Breast epithelium (tissue), 4 donors: ENCODE measurements around the gene CHST15. TPM values are rescaled to one million over a fixed set of nuclear protein-coding genes. Genes with fewer than 3 reads are reported as not detected.

ENCODE experiments used
- DNase-seq, 2 donors: peaks; one replicate each; pipeline ENCODE4 v3.0.0-alpha.2; 2019; ENCODE audit warnings: low spot score in 2 of 2
- H3K27ac ChIP-seq, 2 donors: fragments of 200-600 bp; sonication (generic) in 1 of 2; one replicate each; pipeline ENCODE4 v1.5.1; 2016 to 2019; ENCODE audit warnings: mild to moderate bottlenecking in 1 of 2
- H3K27me3 ChIP-seq, 2 donors: fragments of 200-600 bp; sonication (generic) in 1 of 2; one replicate each; pipeline versions ENCODE4 v1.5.1 to v1.6.0; 2017 to 2019; ENCODE audit warnings: control low read depth in 1 of 2, mild to moderate bottlenecking in 1 of 2
- H3K36me3 ChIP-seq: fragments of 200-600 bp; one replicate; pipeline ENCODE4 v1.5.1; 2019
- H3K4me1 ChIP-seq, 2 donors: fragments of 200-600 bp; sonication (generic); one replicate each; pipeline ENCODE4 v1.5.1; 2016 to 2019; ENCODE audit warnings: control low read depth in 1 of 2
- H3K4me3 ChIP-seq, 3 donors: fragments of 200-600 bp; sonication (generic); 1 replicate in 2 of 3; 2 replicates in 1 of 3; pipeline ENCODE4 v1.5.1; 2016 to 2019; ENCODE audit warnings: mild to moderate bottlenecking in 3 of 3, moderate library complexity in 2 of 3
- H3K9me3 ChIP-seq, 2 donors: fragments of 200-600 bp; sonication (generic) in 1 of 2; one replicate each; pipeline ENCODE4 v1.5.1; 2016 to 2019; ENCODE audit warnings: control low read depth in 1 of 2
- CTCF ChIP-seq, 3 donors: fragments of 450-650 bp; IDR thresholded peaks; one replicate each; pipeline ENCODE4 v1.5.1; 2016 to 2017; ENCODE audit warnings: antibody characterized with exemption in 3 of 3, mild to moderate bottlenecking in 3 of 3, moderate library complexity in 3 of 3
- POLR2A ChIP-seq: fragments of 450-650 bp; IDR thresholded peaks from one replicate; pipeline ENCODE4 v1.6.1; 2016; ENCODE audit warnings: antibody characterized with exemption, mild to moderate bottlenecking, moderate library complexity
- POLR2AphosphoS5 ChIP-seq, 3 donors: sonication (generic); formaldehyde crosslinking; IDR thresholded peaks; one replicate each; pipeline ENCODE4 v1.6.1; 2017; ENCODE audit warnings: antibody characterized with exemption in 3 of 3
- intact Hi-C: fragments of 100-400 bp; cut with DNase I; formaldehyde crosslinking; loops from one replicate; pipeline ENCODE4 v1.15.1; 2023; ENCODE audit warnings: low total_unique reads
- total RNA-seq, 3 donors: library from RNA; depleted of rRNA; stranded (reverse); fragments of >200 nt; gene quantifications; one replicate each; pipeline ENCODE4 v1.1.0, GENCODE V29; 2016

Gene CHST15
- total RNA-seq, 3 donors from 2014 or later: 19.0 to 57.8 (median 56.4) TPM

- no peak overlapping the region for H3K27ac ChIP-seq
- TF ChIP-seq CTCF (IDR thresholded peaks at IDR 0.05) (no peak), POLR2AphosphoS5 (IDR thresholded peaks at IDR 0.05) (no peak), POLR2A (no peak)
- no peaks in the 10 kb centered on the region for H3K36me3 ChIP-seq
- intact Hi-C loops: loop anchor here (5.0 kb wide), 1 partner anchor 920 kb away; no protein-coding TSS in a partner anchor
- no peaks in the 10 kb centered on the region for H3K27me3 ChIP-seq
- H3K9me3 ChIP-seq: no peaks in the 10 kb centered on the region
- DNase-seq: no peak
- no peak overlapping the region for H3K4me3 ChIP-seq
- no peaks in the 10 kb centered on the region for H3K4me1 ChIP-seq
These were observed 65.7 kb downstream of the CHST15 start for GRCh38 chr10:124027651-124028050.

GRCh38 chr10:124027031-124027611 is 66.3 kb downstream of the CHST15 start:
- H3K4me3 ChIP-seq: no peak overlapping the region
- no peaks in the 10 kb centered on the region for H3K9me3 ChIP-seq
- intact Hi-C loops: loop anchor here (5.0 kb wide), 1 partner anchor 920 kb away; no protein-coding TSS in a partner anchor
- H3K36me3 ChIP-seq: no peaks in the 10 kb centered on the region
- TF ChIP-seq CTCF (IDR thresholded peaks at IDR 0.05) (no peak), POLR2A (no peak), POLR2AphosphoS5 (IDR thresholded peaks at IDR 0.05) (no peak)
- DNase-seq: no peak
- H3K27me3 ChIP-seq: no peaks in the 10 kb centered on the region
- no peak overlapping the region for H3K27ac ChIP-seq
- H3K4me1 ChIP-seq: no peaks in the 10 kb centered on the region

GRCh38 chr10:124026589-124026939 is 66.8 kb downstream of the CHST15 start:
- Histone ChIP-seq H3K9me3 (no peaks in the 10 kb centered on the region), H3K4me3 (no peak overlapping the region), H3K27me3 (no peaks in the 10 kb centered on the region), H3K36me3 (no peaks in the 10 kb centered on the region), H3K27ac (no peak overlapping the region), H3K4me1 (no peaks in the 10 kb centered on the region)
- intact Hi-C loops: loop anchor here (5.0 kb wide), 1 partner anchor 921 kb away; no protein-coding TSS in a partner anchor
- DNase-seq: no peak
- TF ChIP-seq CTCF (IDR thresholded peaks at IDR 0.05) (no peak), POLR2AphosphoS5 (IDR thresholded peaks at IDR 0.05) (no peak), POLR2A (no peak)

DNA sequence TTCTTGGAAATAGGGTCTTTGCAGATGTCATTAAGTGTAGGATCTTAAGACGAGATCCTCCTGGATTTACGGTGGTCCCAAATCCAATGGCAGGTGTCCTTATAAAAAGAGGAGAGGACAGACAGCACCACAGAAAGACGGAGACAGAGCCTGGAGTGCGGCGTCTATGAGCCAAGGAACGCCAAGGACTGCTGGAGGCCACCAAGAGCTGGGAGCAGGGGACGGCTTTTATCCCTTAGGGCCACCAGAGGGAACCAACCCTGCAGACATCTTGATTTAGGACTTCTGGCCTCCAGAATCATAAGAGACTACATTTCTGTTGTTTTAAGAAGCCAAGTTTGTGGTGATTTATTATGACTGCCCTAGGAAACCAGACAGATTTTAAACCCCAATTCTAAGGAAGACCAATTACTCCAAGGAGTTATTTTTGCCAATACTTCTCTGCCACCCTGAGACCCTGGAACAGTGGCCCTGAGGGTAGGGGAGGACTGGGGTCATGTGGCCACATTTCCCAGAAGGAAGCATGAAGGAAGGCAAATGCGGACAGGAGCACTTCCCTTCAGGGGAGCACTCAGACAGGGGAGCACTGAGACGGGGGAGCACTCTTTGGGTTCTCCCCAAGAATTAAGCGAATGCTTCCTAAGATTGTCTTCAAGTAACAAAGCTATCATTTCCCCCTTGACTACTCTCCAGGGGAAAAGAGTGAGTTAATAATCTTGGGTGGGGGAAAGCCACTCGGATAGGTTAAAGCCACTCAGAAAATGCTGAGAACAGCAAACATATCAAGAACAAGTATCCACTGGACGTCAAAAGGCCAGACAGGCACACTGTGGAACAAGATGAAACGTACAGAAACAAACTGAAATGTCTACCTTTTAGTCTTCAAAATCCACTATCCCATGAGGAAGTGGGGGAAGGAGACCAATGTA is 67.5 kb downstream of the CHST15 start:
- no peaks in the 10 kb centered on the region for H3K36me3 ChIP-seq
- no peak overlapping the region for H3K4me3 ChIP-seq
- no peak overlapping the region for H3K27ac ChIP-seq
- no peaks in the 10 kb centered on the region for H3K9me3 ChIP-seq
- TF ChIP-seq POLR2A: no peak
- TF ChIP-seq CTCF (IDR thresholded peaks at IDR 0.05): peak in 1 of 3 donors; percentile 12
- no peaks in the 10 kb centered on the region for H3K27me3 ChIP-seq
- no peaks in the 10 kb centered on the region for H3K4me1 ChIP-seq
- DNase-seq: no peak
- intact Hi-C loops: loop anchor here (5.0 kb wide), 1 partner anchor 921 kb away; no protein-coding TSS in a partner anchor

DNA sequence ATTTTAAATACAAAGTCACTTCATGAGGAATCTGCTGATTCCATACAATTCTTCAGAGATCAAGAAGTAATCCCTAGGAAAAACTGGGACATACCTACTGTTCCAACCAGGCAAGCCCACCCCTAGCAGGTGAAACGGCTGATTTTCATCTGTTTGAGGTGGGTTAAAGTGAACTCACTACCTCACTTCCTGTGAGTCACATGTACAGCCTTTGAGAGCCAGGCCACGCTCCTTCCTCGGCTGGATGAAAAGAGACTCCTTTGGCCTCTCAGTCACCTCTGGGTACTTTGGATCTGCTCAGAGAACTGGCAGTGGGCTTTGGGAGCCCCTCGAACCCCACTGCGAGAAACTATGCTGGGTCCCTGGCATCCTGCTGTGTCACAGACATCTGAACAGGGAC is 68.2 kb downstream of the CHST15 start:
- intact Hi-C loops: loop anchor here (5.0 kb wide), 1 partner anchor 922 kb away; no protein-coding TSS in a partner anchor
- TF ChIP-seq POLR2AphosphoS5 (IDR thresholded peaks at IDR 0.05): no peak
- no peaks in the 10 kb centered on the region for H3K9me3 ChIP-seq
- no peak overlapping the region for H3K4me3 ChIP-seq
- no peak for DNase-seq
- H3K27me3 ChIP-seq: no peaks in the 10 kb centered on the region
- no peaks in the 10 kb centered on the region for H3K4me1 ChIP-seq
- no peak overlapping the region for H3K27ac ChIP-seq
- no peaks in the 10 kb centered on the region for H3K36me3 ChIP-seq
